Lung microvascular endothelial cell (primary cell): Measurements from ENCODE around the gene FBXW8. TPM values are rescaled to one million over a fixed set of nuclear protein-coding genes. Genes with fewer than 3 reads are reported as not detected.
A peak's percentile ranks its signal among the peaks of the same experiment; 100 is the strongest.

ENCODE experiments used
- DNase-seq, 2 donors: peaks; one replicate each; pipeline versions ENCODE4 v3.0.0 to v3.0.0-alpha.2; 2010; ENCODE audit warnings: low read depth in 2 of 2
- total RNA-seq: library from RNA; depleted of rRNA; stranded (reverse); fragments of >200 nt; gene quantifications from 2 replicates; pipeline ENCODE4 v1.2.1, GENCODE V29; 2014

Gene FBXW8
- total RNA-seq, 1 donor from 2014 or later, result 9.5 TPM

- DNase-seq, result no peak
These were observed 126.7 kb downstream of the FBXW8 start for GRCh38 chr12:117037289-117038022.

GRCh38 chr12:117038023-117038680 is 127.4 kb downstream of the FBXW8 start:
- DNase-seq, result no peak

- DNase-seq, result no peak
These were observed 128.2 kb downstream of the FBXW8 start for GRCh38 chr12:117038919-117039318.

GRCh38 chr12:117039891-117040309 is 129.2 kb downstream of the FBXW8 start:
- DNase-seq, result no peak

- DNase-seq, result no peak
These were observed 129.7 kb downstream of the FBXW8 start for GRCh38 chr12:117040496-117040895.

- no peak for DNase-seq
These were observed 131.0 kb downstream of the FBXW8 start for GRCh38 chr12:117041798-117042170.

GRCh38 chr12:117042171-117042842 is 131.6 kb downstream of the FBXW8 start:
- no peak for DNase-seq

- DNase-seq, result no peak
These were observed 132.1 kb downstream of the FBXW8 start for GRCh38 chr12:117042862-117043261.

- DNase-seq, result no peak
These were observed 133.6 kb downstream of the FBXW8 start for GRCh38 chr12:117044311-117044710.

GRCh38 chr12:117044790-117045159 is 134.0 kb downstream of the FBXW8 start:
- no peak for DNase-seq

GRCh38 chr12:117045160-117046010 is 134.6 kb downstream of the FBXW8 start:
- no peak for DNase-seq

- no peak for DNase-seq
These were observed 135.2 kb downstream of the FBXW8 start for GRCh38 chr12:117046011-117046369.

- no peak for DNase-seq
These were observed 135.7 kb downstream of the FBXW8 start for GRCh38 chr12:117046425-117046824.

- DNase-seq, result no peak
These were observed 136.2 kb downstream of the FBXW8 start for GRCh38 chr12:117046861-117047530.

GRCh38 chr12:117047810-117048584 is 137.2 kb downstream of the FBXW8 start:
- DNase-seq, result peak; percentile 35 to 58

- DNase-seq, result no peak
These were observed 137.8 kb downstream of the FBXW8 start for GRCh38 chr12:117048585-117048904.

- DNase-seq, result no peak
These were observed 138.5 kb downstream of the FBXW8 start for GRCh38 chr12:117049295-117049694.

- no peak for DNase-seq
These were observed 139.3 kb downstream of the FBXW8 start for GRCh38 chr12:117050060-117050459.

GRCh38 chr12:117051380-117051779 is 140.6 kb downstream of the FBXW8 start:
- no peak for DNase-seq

- DNase-seq, result no peak
These were observed 141.8 kb downstream of the FBXW8 start for GRCh38 chr12:117052386-117053049.
